Epithelial cell of esophagus (primary cell): Measurements from ENCODE around the gene GP2.
"Not testable (repeated sequence)": the region's sequence is repeated elsewhere in the genome, so short reads cannot be mapped to it uniquely, and the experiment has no call there.

Source experiments
- DNase-seq: peaks from one replicate; pipeline ENCODE4 v3.0.0; 2010; ENCODE audit warnings: low read depth
- H3K4me3 ChIP-seq: 2 replicates; pipeline ENCODE4 v1.5.1; 2011; ENCODE audit warnings: mild to moderate bottlenecking, low read length, control low read depth
- CTCF ChIP-seq: IDR thresholded peaks from 2 replicates; pipeline ENCODE4 v1.5.1; 2011; ENCODE audit warnings: low read depth, mild to moderate bottlenecking, low read length, control low read depth, inconsistent platforms; ENCODE audit not compliant: insufficient read depth; ENCODE audit errors: missing control alignments

GP2 gene

GRCh38 chr16:20329392-20330138 is 2.3 kb upstream of the GP2 start:
- no peak for DNase-seq
- H3K4me3 ChIP-seq, result no peak overlapping the region
- no peak for TF ChIP-seq CTCF

- no peak for DNase-seq
- no peak for TF ChIP-seq CTCF
Observed at GRCh38 chr16:20326321-20326720, 992 bp downstream of the GP2 start.

GRCh38 chr16:20325005-20325404 is 2.3 kb downstream of the GP2 start:
- H3K4me3 ChIP-seq, result no peak overlapping the region
- TF ChIP-seq CTCF, result no peak
- no peak for DNase-seq

More at GRCh38 chr16:20326321-20326720, 992 bp downstream of the GP2 start:
- H3K4me3 ChIP-seq, result no peak overlapping the region

- no peak for DNase-seq
- H3K4me3 ChIP-seq, result no peak overlapping the region
- TF ChIP-seq CTCF, result no peak
Observed at GRCh38 chr16:20323591-20324117, 3.7 kb downstream of the GP2 start.

- TF ChIP-seq CTCF, result no peak
- no peak for DNase-seq
- no peak overlapping the region for H3K4me3 ChIP-seq
Observed at GRCh38 chr16:20322696-20323095, 4.6 kb downstream of the GP2 start.

GRCh38 chr16:20321671-20322070 is 5.6 kb downstream of the GP2 start:
- TF ChIP-seq CTCF, result no peak
- H3K4me3 ChIP-seq, result no peak overlapping the region

GRCh38 chr16:20321051-20321450 is 6.3 kb downstream of the GP2 start:
- DNase-seq, H3K4me3 ChIP-seq: not testable (repeated sequence)

More at GRCh38 chr16:20321671-20322070, 5.6 kb downstream of the GP2 start:
- DNase-seq, result no peak
